NCI-H1930 (cell line): ENCODE results near the gene RPP30.
"Not testable (repeated sequence)": the region's sequence is repeated elsewhere in the genome, so short reads cannot be mapped to it uniquely, and the experiment has no call there.

Experiments used
- DNase-seq, 2 experiments: peaks; one replicate each; lab custom pipeline; 2025; lab: John Stamatoyannopoulos, UW

Gene RPP30

GRCh38 chr10:90917238-90917967 lies 45.6 kb downstream of the RPP30 start:
- DNase-seq, result no peak

- no peak for DNase-seq
These were observed 46.2 kb downstream of the RPP30 start for GRCh38 chr10:90917968-90918318.

GRCh38 chr10:90919683-90920574 lies 48.2 kb downstream of the RPP30 start:
- DNase-seq, result no peak

- no peak for DNase-seq
These were observed 49.4 kb downstream of the RPP30 start, which contains the start of gene ANKRD1 for GRCh38 chr10:90920986-90921666. Gene ANKRD1 (minus strand): TSS chr10:90921087. CDS start chr10:90921027, 60 bp downstream.

DNA sequence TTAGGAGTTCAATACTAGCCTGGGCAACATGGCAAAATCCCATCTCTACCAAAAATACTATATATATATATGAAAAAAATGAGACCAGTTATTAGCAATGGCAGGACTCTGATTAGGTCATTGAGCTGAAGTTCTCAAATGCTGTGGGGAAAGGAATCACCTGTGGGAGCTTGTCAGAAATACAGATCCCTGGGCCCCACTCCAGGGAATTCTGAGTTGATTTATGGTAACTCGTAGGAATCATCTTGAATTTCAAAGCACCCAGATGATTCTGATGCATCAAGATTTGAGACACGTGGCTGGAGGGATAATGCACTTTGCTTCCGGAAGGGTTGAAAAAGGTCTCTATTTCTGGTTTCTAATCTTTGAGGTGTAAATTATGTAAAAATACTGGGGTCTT lies 50.1 kb downstream of the RPP30 start:
- no peak for DNase-seq

DNA sequence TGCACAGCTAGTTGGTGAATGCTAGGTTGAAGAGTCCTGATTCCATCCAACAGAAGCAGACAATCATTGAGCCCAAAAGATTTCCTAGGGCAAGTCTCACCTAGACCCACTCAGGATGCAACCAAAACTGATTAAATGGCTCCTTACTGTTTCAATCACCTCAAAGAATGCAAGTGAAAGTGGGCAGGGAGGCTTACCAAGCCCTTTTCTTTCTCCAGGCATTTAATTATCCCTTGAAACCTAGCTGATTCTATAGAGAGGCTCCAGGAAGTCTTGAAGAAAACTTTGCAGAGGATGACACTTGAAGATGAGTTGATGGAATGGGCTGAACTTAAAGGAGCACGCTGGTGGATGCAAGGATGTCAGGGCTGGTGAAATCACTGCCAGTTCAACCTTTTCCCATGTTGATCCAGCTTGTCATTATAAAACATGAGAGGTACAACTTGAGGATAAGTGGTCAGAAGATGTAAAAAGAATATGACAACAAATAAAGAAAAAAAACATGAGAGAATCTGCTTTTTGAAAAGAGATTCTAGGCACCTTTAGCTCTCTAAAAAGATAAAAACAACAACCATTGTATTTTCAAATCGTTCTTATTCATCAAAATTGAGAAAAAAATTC lies 51.4 kb downstream of the RPP30 start:
- DNase-seq, result no peak

DNA sequence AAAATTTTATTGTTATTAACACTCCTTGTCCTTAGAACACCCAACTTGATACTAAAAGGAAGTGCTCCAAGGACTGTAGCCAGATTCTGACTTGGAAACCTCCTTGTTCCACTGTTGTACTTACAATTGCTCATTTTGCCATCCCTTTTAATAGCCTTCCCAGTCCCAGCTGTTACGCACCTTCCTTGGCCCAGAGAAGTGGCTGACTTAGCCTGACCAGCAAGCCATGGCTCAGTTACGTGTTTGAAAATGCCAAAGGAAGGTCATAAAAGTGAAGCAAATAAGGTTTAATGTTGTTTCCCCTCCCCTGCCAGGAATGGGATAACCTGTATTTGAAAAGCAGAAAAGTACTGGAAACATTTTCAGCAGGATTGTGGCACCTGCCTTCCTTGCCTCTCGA lies 52.8 kb downstream of the RPP30 start:
- DNase-seq, result no peak

- no peak for DNase-seq
These were observed 53.6 kb downstream of the RPP30 start for GRCh38 chr10:90925079-90926029.

DNA sequence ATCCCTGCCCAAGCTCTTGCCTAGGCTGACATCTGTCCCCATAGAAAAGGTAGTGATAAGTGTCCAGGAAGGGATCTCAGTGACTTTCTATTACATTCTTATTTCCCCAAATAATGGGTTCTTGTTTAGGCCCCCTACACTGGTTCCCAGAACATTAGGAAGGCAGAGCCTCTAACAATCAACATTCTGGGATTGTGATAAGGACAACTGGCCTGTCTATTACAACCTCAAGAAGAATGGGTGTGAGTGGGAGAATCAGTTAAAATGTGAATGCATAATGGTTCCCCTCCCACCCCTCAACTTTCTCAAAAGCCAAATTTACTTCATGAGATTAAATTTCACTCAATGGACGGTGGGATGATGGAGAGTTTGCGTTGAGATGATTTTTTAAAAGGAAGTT lies 55.5 kb downstream of the RPP30 start:
- no peak for DNase-seq

GRCh38 chr10:90929179-90929578 lies 57.4 kb downstream of the RPP30 start:
- DNase-seq, result no peak

DNA sequence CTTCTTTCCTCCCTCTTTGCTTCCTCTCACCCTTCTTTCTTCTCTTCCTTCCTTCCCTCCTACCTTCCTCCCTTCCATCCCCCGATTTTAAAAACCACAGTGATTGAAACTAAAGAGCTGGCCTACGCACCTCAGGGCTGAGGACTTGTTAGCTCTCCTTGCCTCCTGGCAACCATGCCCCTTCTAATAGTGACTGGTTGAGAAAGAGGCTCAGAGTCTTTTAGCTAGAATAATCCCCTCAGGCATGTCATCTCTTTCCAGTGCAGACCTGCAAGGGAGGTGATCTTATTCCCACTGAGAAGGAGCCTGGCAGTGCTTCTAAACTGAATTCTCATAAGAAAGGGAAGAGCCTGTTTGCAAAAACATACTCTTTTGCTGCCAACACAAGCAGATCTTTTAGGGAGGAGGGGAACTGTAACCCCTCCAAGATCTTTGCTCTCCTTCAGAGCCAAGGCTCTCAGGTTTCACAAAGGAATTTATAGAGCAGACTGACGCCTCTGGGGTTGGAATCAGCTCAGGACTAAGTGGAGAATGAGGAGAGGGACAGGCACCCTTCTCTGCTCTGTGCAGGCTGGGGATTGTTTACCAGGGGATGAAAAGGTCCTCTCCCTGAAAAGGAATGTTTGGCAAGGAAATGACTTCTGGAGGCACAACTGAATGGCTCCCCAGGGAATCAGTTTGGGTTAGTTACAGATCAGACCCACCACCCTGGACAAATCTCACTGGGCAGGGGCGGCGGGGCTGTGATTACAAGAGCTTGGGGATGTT lies 58.5 kb downstream of the RPP30 start:
- DNase-seq, result no peak

- DNase-seq, result no peak
These were observed 59.4 kb downstream of the RPP30 start for GRCh38 chr10:90930971-90931871.

- DNase-seq, result no peak
These were observed 64.0 kb downstream of the RPP30 start for GRCh38 chr10:90935581-90936275.

GRCh38 chr10:90936276-90936659 lies 64.5 kb downstream of the RPP30 start:
- DNase-seq, result no peak

DNA sequence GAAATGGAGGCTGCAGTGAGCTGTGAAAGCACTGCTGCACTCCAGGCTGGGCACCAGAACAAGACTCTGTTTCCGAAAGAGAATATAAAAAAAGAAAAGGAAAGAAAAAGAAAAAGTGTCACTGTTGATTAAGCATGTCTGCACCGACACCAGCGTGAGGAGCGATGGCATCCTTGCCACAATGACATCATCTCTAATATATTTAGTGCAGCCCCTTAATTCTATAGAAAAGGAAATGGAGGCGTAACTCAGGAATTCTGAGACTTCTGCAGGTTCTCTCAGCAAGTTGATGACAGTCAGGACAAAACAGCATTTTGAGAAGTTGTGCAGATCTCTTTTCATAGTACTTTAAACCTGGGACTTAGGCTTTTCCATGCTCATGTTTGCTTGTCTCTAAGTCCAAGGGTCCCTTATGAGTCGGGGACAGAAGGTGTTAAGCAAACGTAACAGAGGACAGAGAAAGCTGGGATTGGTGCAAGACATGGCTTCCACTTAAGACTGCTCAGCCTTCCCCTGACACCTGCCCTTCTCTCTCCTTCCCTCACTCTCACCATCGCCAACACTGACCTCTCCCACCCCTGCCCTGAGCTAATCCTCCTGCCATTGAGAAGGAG lies 66.0 kb downstream of the RPP30 start:
- no peak for DNase-seq

DNA sequence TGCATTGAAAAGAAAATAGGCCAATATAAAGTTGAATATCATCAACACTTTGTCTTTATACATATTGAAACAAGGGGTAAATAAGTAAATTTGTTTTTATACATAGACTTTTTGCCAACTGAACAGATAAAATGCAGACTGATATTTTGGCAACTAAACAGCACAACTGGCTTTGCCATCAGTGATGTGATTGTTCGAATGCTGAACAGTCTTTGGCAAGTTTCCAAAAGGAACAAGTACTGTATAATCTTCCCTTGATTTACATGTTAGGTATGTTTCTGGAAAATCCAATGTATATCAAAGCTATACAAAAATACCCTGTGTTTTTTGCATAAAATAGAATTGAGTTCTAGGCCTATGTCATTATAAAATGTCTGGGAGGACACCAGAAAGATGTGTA lies 67.3 kb downstream of the RPP30 start:
- no peak for DNase-seq

- no peak for DNase-seq
These were observed 67.9 kb downstream of the RPP30 start for GRCh38 chr10:90939648-90940047.

GRCh38 chr10:90942980-90943379 lies 71.2 kb downstream of the RPP30 start:
- not testable (repeated sequence) for DNase-seq
